ENCODE results near the gene VPS16. TPM values are rescaled to one million over a fixed set of nuclear protein-coding genes. Genes with fewer than 3 reads are reported as not detected.
"Not testable (repeated sequence)": the region's sequence is repeated elsewhere in the genome, so short reads cannot be mapped to it uniquely, and the experiment has no call there.

VPS16 gene
- total and polyA plus RNA-seq, 2 of the 13 experiments (the other 11 are each of a cell fraction or from before 2014, with no cell fraction given), result 34.2 to 35.4 TPM

DNA sequence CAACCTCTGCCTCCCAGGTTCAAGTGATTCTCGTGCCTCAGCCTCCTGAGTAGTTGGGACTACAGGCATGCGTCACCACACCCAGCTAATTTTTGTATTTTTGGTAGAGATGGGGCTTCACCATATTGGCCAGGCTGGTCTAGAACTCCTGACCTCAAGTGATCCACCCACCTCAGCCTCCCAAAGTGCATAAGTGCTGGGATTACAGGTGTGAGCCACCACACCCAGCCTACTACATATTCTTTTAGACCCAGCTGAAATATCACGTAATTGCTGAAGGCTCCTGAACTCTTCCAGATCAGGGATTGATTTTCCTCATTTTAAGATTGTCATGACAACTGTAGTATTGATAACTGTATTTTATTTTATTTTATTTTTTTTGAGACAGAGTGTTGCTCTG is 54.6 kb downstream of the VPS16 start:
- H3K4me3 ChIP-seq (replicated peaks in 1 of 3; ENCODE audit: insufficient read depth in 1 of 3, low read depth in 2 of 3, low read length in 3 of 3); H2AFZ ChIP-seq (ENCODE audit: low read length); ATAC-seq; BruUV-seq (replicated peaks); FAIRE-seq; H3K9me3 ChIP-seq (ENCODE audit: low read length); H3K27me3 ChIP-seq (ENCODE audit: control insufficient read depth in 1 of 2, insufficient read depth in 2 of 2, low read length in 2 of 2); in situ Hi-C loops (cut with HindIII; ENCODE audit: extremely low pct_ligation_motif_present, low pct_unique_long_range_greater_than_20kb); DNase-seq (ENCODE audit: low spot score); POLR2A ChIA-PET; intact Hi-C loops (cut with micrococcal nuclease; ENCODE audit: unreplicated experiment); H4K20me1 ChIP-seq (ENCODE audit: insufficient read depth, low read length); H3K27ac ChIP-seq (ENCODE audit: extremely low read length, insufficient read depth, low read length); H3K4me2 ChIP-seq (ENCODE audit: low read depth, low read length); CTCF ChIA-PET (ENCODE audit: low intra/inter-chr PET ratio, low total read pairs); H3K36me3 ChIP-seq (replicated peaks in 1 of 2; ENCODE audit: control insufficient read depth in 1 of 2, insufficient read depth in 2 of 2, low read length in 2 of 2); H3K9ac ChIP-seq (ENCODE audit: insufficient read depth, low read depth, low read length): not testable (repeated sequence)
- peaks cover 19% of the 10 kb centered on the region for H3K4me1 ChIP-seq (ENCODE audit: insufficient read depth, low read length)
- H3K79me2 ChIP-seq (ENCODE audit: insufficient read depth, low read length), result peaks cover 66% of the 10 kb centered on the region
- peak; percentile 97; the same call in 1 of the 2 replicates for TF ChIP-seq ZFP1 (CRISPR knock-in tag; IDR thresholded peaks at IDR 0.05)
- TF ChIP-seq, protein P1, sequence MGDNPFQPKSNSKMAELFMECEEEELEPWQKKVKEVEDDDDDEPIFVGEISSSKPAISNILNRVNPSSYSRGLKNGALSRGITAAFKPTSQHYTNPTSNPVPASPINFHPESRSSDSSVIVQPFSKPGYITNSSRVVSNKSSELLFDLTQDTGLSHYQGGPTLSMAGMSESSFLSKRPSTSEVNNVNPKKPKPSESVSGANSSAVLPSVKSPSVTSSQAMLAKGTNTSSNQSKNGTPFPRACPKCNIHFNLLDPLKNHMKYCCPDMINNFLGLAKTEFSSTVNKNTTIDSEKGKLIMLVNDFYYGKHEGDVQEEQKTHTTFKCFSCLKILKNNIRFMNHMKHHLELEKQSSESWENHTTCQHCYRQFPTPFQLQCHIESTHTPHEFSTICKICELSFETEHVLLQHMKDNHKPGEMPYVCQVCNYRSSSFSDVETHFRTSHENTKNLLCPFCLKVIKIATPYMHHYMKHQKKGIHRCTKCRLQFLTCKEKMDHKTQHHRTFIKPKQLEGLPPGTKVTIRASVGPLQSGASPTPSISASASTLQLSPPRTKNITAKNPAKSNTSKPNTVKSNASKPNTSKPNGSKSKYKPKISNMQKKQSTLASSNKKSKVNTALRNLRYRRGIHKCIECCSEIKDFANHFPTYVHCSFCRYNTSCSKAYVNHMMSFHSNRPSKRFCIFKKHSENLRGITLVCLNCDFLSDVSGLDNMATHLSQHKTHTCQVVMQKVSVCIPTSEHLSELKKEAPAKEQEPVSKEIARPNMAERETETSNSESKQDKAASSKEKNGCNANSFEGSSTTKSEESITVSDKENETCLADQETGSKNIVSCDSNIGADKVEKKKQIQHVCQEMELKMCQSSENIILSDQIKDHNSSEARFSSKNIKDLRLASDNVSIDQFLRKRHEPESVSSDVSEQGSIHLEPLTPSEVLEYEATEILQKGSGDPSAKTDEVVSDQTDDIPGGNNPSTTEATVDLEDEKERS (CRISPR knock-in tag; IDR thresholded peaks at IDR 0.05), result peak; percentile 39; the same call in 1 of the 2 replicates
- TF ChIP-seq SNAI1 (CRISPR knock-in tag; IDR thresholded peaks at IDR 0.05; ENCODE audit: borderline replicate concordance), result peak; percentile 23; the same call in 1 of the 2 replicates
- WGBS (ENCODE audit: low lambda C conversion rate), result 97% methylated on average over 3 of the region's 3 CpGs

GRCh38 chr20:2899243-2899642 is 58.7 kb downstream of the VPS16 start:
- Histone ChIP-seq H3K79me2 (ENCODE audit: insufficient read depth, low read length) (peaks cover 46% of the 10 kb centered on the region), H3K9me3 (ENCODE audit: low read length) (0 out of 2 replicates have a peak, but pooled peaks cover 3% of the 10 kb centered on the region), H3K9ac (ENCODE audit: insufficient read depth, low read depth, low read length) (no peak overlapping the region), H3K4me2 (ENCODE audit: low read depth, low read length) (no peak overlapping the region), H3K4me3 (replicated peaks in 1 of 3; ENCODE audit: insufficient read depth in 1 of 3, low read depth in 2 of 3, low read length in 3 of 3) (no peak overlapping the region), H3K27me3 (ENCODE audit: control insufficient read depth in 1 of 2, insufficient read depth in 2 of 2, low read length in 2 of 2) (no peaks in the 10 kb centered on the region), H3K4me1 (ENCODE audit: insufficient read depth, low read length) (no peaks in the 10 kb centered on the region), H4K20me1 (ENCODE audit: insufficient read depth, low read length) (no peaks in the 10 kb centered on the region), H2AFZ (ENCODE audit: low read length) (no peak overlapping the region), H3K36me3 (replicated peaks in 1 of 2; ENCODE audit: control insufficient read depth in 1 of 2, insufficient read depth in 2 of 2, low read length in 2 of 2) (no peaks in the 10 kb centered on the region), H3K27ac (ENCODE audit: extremely low read length, insufficient read depth, low read length) (no peak overlapping the region)
- intact Hi-C loops (cut with micrococcal nuclease; ENCODE audit: unreplicated experiment) (no loop called here), in situ Hi-C loops (cut with HindIII; ENCODE audit: extremely low pct_ligation_motif_present, low pct_unique_long_range_greater_than_20kb) (no loop called here)
- no peak for DNase-seq (ENCODE audit: low spot score)
- no peak for ATAC-seq
- no peak for TF ChIP-seq MTERF4 (CRISPR knock-in tag; IDR thresholded peaks at IDR 0.05)
- no peak for TF ChIP-seq FOXA3 (CRISPR knock-in tag; IDR thresholded peaks at IDR 0.05)
- TF ChIP-seq, protein P2, sequence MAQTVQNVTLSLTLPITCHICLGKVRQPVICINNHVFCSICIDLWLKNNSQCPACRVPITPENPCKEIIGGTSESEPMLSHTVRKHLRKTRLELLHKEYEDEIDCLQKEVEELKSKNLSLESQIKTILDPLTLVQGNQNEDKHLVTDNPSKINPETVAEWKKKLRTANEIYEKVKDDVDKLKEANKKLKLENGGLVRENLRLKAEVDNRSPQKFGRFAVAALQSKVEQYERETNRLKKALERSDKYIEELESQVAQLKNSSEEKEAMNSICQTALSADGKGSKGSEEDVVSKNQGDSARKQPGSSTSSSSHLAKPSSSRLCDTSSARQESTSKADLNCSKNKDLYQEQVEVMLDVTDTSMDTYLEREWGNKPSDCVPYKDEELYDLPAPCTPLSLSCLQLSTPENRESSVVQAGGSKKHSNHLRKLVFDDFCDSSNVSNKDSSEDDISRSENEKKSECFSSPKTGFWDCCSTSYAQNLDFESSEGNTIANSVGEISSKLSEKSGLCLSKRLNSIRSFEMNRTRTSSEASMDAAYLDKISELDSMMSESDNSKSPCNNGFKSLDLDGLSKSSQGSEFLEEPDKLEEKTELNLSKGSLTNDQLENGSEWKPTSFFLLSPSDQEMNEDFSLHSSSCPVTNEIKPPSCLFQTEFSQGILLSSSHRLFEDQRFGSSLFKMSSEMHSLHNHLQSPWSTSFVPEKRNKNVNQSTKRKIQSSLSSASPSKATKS (CRISPR knock-in tag; IDR thresholded peaks at IDR 0.05), result no peak
- no peak for TF ChIP-seq MBD4 (IDR thresholded peaks at IDR 0.05; ENCODE audit: borderline replicate concordance, low read length)
- ChIA-PET CTCF (ENCODE audit: low intra/inter-chr PET ratio, low total read pairs) (no interaction called here), POLR2A (no interaction called here)
- no TSS peak for BruUV-seq (replicated peaks)
- FAIRE-seq, result no peak
- 96% methylated on average over 3 of the region's 3 CpGs for WGBS (ENCODE audit: low lambda C conversion rate)

All from HepG2 (cell line).